ENCODE results near the gene MISP.

GRCh38 chr19:801861-802497, 51.1 kb downstream of the MISP start:
- TF ChIP-seq FOXK2 (IDR thresholded peaks at IDR 0.05) (no peak), ZSCAN5A (CRISPR knock-in tag; IDR thresholded peaks at IDR 0.05; ENCODE audit: borderline replicate concordance) (no peak), TP53 (CRISPR knock-in tag; conservative IDR thresholded peaks at IDR 0.05) (no peak), CHCHD3 (CRISPR knock-in tag; IDR thresholded peaks at IDR 0.05) (no peak), MAFK (conservative IDR thresholded peaks at IDR 0.05 in 1 of 2, IDR thresholded peaks at IDR 0.05 in 1 of 2; ENCODE audit: low read length in 2 of 2) (no peak), HDAC2 (CRISPR knock-in tag; IDR thresholded peaks at IDR 0.05) (no peak), ZNF138 (CRISPR knock-in tag; IDR thresholded peaks at IDR 0.05; ENCODE audit: low read depth) (no peak), ZNF644 (CRISPR knock-in tag; IDR thresholded peaks at IDR 0.05; ENCODE audit: low read depth) (no peak), BRD4 (CRISPR knock-in tag; IDR thresholded peaks at IDR 0.05) (no peak), KAT8 (CRISPR knock-in tag; IDR thresholded peaks at IDR 0.05) (no peak)
- TF ChIP-seq, protein P1, sequence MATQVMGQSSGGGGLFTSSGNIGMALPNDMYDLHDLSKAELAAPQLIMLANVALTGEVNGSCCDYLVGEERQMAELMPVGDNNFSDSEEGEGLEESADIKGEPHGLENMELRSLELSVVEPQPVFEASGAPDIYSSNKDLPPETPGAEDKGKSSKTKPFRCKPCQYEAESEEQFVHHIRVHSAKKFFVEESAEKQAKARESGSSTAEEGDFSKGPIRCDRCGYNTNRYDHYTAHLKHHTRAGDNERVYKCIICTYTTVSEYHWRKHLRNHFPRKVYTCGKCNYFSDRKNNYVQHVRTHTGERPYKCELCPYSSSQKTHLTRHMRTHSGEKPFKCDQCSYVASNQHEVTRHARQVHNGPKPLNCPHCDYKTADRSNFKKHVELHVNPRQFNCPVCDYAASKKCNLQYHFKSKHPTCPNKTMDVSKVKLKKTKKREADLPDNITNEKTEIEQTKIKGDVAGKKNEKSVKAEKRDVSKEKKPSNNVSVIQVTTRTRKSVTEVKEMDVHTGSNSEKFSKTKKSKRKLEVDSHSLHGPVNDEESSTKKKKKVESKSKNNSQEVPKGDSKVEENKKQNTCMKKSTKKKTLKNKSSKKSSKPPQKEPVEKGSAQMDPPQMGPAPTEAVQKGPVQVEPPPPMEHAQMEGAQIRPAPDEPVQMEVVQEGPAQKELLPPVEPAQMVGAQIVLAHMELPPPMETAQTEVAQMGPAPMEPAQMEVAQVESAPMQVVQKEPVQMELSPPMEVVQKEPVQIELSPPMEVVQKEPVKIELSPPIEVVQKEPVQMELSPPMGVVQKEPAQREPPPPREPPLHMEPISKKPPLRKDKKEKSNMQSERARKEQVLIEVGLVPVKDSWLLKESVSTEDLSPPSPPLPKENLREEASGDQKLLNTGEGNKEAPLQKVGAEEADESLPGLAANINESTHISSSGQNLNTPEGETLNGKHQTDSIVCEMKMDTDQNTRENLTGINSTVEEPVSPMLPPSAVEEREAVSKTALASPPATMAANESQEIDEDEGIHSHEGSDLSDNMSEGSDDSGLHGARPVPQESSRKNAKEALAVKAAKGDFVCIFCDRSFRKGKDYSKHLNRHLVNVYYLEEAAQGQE (IDR thresholded peaks at IDR 0.05; ENCODE audit: borderline replicate concordance in 1 of 2, low read depth in 1 of 2, low read length in 2 of 2): no peak
- TF ChIP-seq, protein P2, sequence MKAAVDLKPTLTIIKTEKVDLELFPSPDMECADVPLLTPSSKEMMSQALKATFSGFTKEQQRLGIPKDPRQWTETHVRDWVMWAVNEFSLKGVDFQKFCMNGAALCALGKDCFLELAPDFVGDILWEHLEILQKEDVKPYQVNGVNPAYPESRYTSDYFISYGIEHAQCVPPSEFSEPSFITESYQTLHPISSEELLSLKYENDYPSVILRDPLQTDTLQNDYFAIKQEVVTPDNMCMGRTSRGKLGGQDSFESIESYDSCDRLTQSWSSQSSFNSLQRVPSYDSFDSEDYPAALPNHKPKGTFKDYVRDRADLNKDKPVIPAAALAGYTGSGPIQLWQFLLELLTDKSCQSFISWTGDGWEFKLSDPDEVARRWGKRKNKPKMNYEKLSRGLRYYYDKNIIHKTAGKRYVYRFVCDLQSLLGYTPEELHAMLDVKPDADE (CRISPR knock-in tag; IDR thresholded peaks at IDR 0.05): no peak

Data from HepG2 (cell line).